Endothelial cell (in vitro differentiated cells): ENCODE results near the gene FLRT2. TPM values are rescaled to one million over a fixed set of nuclear protein-coding genes. Genes with fewer than 3 reads are reported as not detected.

Experiments used
- DNase-seq: peaks from one replicate; pipeline ENCODE4 v3.0.0; 2021; ENCODE audit warnings: low spot score
- H3K27ac Mint-ChIP-seq: one replicate; pipeline ENCODE4 v1.8.0; 2021; ENCODE audit warnings: mixed read lengths, inconsistent platforms; ENCODE audit not compliant: unreplicated experiment
- H3K27me3 Mint-ChIP-seq: one replicate; pipeline ENCODE4 v1.8.0; 2021; ENCODE audit warnings: mild to moderate bottlenecking, moderate library complexity, mixed read lengths, inconsistent platforms; ENCODE audit not compliant: unreplicated experiment
- H3K36me3 Mint-ChIP-seq: one replicate; pipeline ENCODE4 v1.8.0; 2021; ENCODE audit warnings: mild to moderate bottlenecking, low read depth, mixed read lengths, inconsistent platforms; ENCODE audit not compliant: unreplicated experiment
- H3K4me1 Mint-ChIP-seq: one replicate; pipeline ENCODE4 v1.8.0; 2021; ENCODE audit warnings: mild to moderate bottlenecking, mixed read lengths, inconsistent platforms; ENCODE audit not compliant: unreplicated experiment
- H3K4me3 Mint-ChIP-seq: one replicate; pipeline ENCODE4 v1.8.0; 2021; ENCODE audit warnings: mild to moderate bottlenecking, mixed read lengths, inconsistent platforms; ENCODE audit not compliant: unreplicated experiment
- H3K9me3 Mint-ChIP-seq: one replicate; pipeline ENCODE4 v1.8.0; 2021; ENCODE audit warnings: mixed read lengths, inconsistent platforms; ENCODE audit not compliant: unreplicated experiment
- total RNA-seq: library from RNA; stranded (reverse); fragmentation: NEBNext Ultra II Directional; extraction: Animal tissue kit (Norgen Biotek cat#: 25700); gene quantifications from one replicate; pipeline ENCODE4 v1.2.1, GENCODE V29; 2021; ENCODE audit not compliant: unreplicated experiment
- TF ChIP-seq, protein P1 (sequence below): fragments of 200-600 bp; sonication (generic); IDR thresholded peaks from one replicate; pipeline ENCODE4 v1.5.0; 2021; ENCODE audit warnings: antibody characterized with exemption; ENCODE audit not compliant: unreplicated experiment

Gene FLRT2
- total RNA-seq, 1 donor from 2014 or later: 7.8 TPM

DNA sequence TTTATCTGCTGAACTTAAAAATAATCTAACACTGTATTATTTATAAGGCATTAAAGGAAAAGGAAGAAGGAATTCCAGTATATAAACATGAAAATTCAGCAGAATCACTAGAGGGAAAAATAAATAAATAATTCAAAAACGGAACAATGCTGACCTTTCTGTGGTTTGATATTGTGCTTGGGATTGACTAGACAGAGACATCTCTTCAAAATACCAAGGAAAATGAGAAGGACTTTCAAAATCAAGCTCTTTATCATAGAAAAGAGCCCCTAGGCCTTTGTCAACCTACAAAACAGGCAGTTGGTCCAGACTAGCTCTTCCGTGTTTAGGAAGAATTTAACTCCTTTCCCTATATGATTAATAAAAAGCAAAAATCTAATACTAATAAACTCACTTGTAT lies 6.3 kb upstream of the FLRT2 start:
- no peaks in the 10 kb centered on the region for H3K27me3 Mint-ChIP-seq
- H3K4me3 Mint-ChIP-seq: no peak overlapping the region
- H3K9me3 Mint-ChIP-seq: no peaks in the 10 kb centered on the region
- TF ChIP-seq, protein P1, sequence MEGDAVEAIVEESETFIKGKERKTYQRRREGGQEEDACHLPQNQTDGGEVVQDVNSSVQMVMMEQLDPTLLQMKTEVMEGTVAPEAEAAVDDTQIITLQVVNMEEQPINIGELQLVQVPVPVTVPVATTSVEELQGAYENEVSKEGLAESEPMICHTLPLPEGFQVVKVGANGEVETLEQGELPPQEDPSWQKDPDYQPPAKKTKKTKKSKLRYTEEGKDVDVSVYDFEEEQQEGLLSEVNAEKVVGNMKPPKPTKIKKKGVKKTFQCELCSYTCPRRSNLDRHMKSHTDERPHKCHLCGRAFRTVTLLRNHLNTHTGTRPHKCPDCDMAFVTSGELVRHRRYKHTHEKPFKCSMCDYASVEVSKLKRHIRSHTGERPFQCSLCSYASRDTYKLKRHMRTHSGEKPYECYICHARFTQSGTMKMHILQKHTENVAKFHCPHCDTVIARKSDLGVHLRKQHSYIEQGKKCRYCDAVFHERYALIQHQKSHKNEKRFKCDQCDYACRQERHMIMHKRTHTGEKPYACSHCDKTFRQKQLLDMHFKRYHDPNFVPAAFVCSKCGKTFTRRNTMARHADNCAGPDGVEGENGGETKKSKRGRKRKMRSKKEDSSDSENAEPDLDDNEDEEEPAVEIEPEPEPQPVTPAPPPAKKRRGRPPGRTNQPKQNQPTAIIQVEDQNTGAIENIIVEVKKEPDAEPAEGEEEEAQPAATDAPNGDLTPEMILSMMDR: no peak
- no peaks in the 10 kb centered on the region for H3K36me3 Mint-ChIP-seq
- H3K4me1 Mint-ChIP-seq: peaks cover 12% of the 10 kb centered on the region
- DNase-seq: no peak
- H3K27ac Mint-ChIP-seq: no peak overlapping the region

DNA sequence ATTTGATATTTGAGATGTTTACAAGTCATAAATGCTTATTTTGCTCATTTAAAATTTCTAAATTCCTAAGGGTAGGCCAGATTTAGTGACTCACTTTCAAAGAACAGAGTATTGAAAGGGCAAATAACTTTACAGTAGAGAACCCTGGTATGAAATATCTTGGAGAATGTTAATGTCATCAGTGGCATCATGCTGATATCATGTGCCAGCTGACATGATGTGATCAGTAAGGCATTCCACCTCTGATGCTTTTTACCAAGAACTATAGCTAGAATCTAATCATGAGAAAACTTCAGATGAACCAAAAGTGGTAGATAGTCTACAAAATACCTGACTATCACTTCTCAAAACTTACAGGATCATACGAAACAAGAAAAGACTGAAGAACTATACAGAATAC lies 2.9 kb upstream of the FLRT2 start:
- Mint-ChIP-seq H3K27ac (no peak overlapping the region), H3K4me1 (peaks cover 33% of the 10 kb centered on the region), H3K36me3 (no peaks in the 10 kb centered on the region), H3K9me3 (no peaks in the 10 kb centered on the region), H3K4me3 (no peak overlapping the region), H3K27me3 (peaks cover 11% of the 10 kb centered on the region)
- TF ChIP-seq, protein P1: no peak
- no peak for DNase-seq

DNA sequence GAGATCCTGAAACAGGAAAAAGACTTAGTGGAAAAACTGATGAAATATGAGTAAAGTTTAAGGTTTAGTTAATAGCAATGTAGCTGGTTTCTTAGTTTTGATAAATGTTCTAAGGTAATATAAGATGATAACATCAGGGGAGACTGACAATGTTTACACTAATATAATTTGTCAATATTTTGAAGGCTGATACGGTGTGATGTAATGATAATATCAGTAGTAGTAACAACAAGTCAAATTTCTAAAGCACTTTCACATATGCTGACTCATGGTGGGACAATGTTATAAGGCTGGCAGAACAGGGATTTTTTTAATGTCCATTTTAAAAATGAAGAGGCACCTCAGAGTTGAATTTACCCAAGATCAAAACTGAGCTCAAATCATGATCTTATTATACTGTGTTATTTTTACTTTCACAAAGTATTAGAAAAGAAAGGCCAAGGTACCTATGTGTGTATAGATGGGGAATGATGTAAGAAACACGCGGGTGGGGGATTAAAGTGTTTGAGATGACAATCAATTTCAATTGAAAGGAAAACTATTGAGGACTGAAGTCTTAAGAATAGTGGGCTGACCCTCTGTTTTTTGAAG lies 2.4 kb upstream of the FLRT2 start:
- no peak overlapping the region for H3K4me3 Mint-ChIP-seq
- H3K36me3 Mint-ChIP-seq: no peaks in the 10 kb centered on the region
- TF ChIP-seq, protein P1: no peak
- H3K27me3 Mint-ChIP-seq: peaks cover 16% of the 10 kb centered on the region
- no peaks in the 10 kb centered on the region for H3K9me3 Mint-ChIP-seq
- H3K27ac Mint-ChIP-seq: no peak overlapping the region
- DNase-seq: no peak
- peaks cover 38% of the 10 kb centered on the region for H3K4me1 Mint-ChIP-seq

DNA sequence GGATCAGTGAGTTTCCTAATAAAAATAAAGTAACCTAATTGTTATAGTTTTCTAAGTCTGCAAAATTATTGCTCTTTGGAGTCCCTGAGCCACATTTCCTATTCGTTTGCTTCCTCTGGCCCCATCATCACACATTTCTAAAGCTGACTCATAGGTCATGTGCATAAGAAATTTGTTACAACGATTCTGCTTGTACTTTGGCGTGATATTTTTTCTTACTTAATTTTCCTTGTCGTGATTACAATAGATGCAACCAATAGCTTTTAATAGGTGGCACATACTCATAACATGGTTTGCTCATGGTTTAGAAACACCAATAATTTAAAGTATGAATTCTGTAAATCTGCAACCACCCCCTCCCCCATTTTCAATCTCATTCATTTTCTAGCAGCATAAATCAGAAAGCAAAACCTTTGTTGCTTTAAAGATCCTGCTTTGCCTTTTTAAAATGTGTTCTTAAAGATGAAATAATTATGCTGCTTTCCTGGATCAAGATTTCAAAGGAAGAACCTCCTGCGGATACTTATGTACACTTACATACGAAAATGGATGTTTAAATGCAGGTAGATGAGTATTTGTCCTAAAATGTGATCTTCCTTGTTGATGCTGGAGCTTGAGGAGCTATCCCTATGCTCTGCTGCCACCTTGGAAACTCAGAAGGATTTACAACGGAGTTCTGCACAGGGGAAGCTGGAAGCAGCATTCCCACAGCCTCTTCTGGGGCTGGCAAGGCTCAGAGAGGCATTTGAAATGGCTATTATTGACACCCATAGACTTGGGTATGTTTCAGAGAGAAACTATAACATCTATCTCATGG lies 1.7 kb upstream of the FLRT2 start:
- peak; percentile 44 for DNase-seq
- Mint-ChIP-seq H3K36me3 (no peaks in the 10 kb centered on the region), H3K27ac (no peak overlapping the region), H3K4me3 (peak overlapping the region; percentile 94), H3K4me1 (peaks cover 42% of the 10 kb centered on the region), H3K9me3 (no peaks in the 10 kb centered on the region), H3K27me3 (peaks cover 18% of the 10 kb centered on the region)
- TF ChIP-seq, protein P1: no peak
